ENCODE results near the gene XRCC4. TPM values are rescaled to one million over a fixed set of nuclear protein-coding genes. Genes with fewer than 3 reads are reported as not detected.
"Not testable (repeated sequence)": the region's sequence is repeated elsewhere in the genome, so short reads cannot be mapped to it uniquely, and the experiment has no call there.

The XRCC4 gene
- polyA plus RNA-seq, 1 donor (not counting 4 experiments of a cell fraction or from before 2014, with no cell fraction given): 10.9 TPM

GRCh38 chr5:83066548-83067110 is 10.7 kb upstream of the XRCC4 start:
- Histone ChIP-seq H2AFZ (ENCODE audit: control insufficient read depth, low read length) (no peak overlapping the region), H3K9me3 (ENCODE audit: control insufficient read depth, low read depth, low read length) (no peaks in the 10 kb centered on the region), H3K9ac (ENCODE audit: control insufficient read depth, extremely low read depth, insufficient read depth, low read length) (no peak overlapping the region), H3K79me2 (ENCODE audit: control insufficient read depth, insufficient read depth, low read length) (peaks cover 74% of the 10 kb centered on the region), H3K36me3 (ENCODE audit: control insufficient read depth in 2 of 2, extremely low read depth in 1 of 2, insufficient read depth in 2 of 2, low read length in 2 of 2) (no peaks in the 10 kb centered on the region), H3K4me2 (ENCODE audit: control insufficient read depth, extremely low read depth, insufficient read depth, low read depth, low read length) (no peak overlapping the region), H3K4me3 (ENCODE audit: control insufficient read depth in 2 of 3, extremely low read depth in 1 of 3, insufficient read depth in 2 of 3, low read depth in 1 of 3, low read length in 3 of 3) (no peak overlapping the region), H3K4me1 (ENCODE audit: control insufficient read depth, extremely low read depth, insufficient read depth, low read length) (no peaks in the 10 kb centered on the region), H3K27ac (ENCODE audit: control insufficient read depth, insufficient read depth, low read length) (no peak overlapping the region), H3K9me1 (ENCODE audit: control insufficient read depth, extremely low read depth, insufficient read depth, low read length) (no peaks in the 10 kb centered on the region), H4K20me1 (ENCODE audit: control insufficient read depth, extremely low read depth, insufficient read depth, low read length) (peaks cover 3% of the 10 kb centered on the region), H3K27me3 (ENCODE audit: control insufficient read depth, extremely low read depth, insufficient read depth, low read length) (no peaks in the 10 kb centered on the region)
- dilution Hi-C loops (cut with MboI; ENCODE audit: extremely low pct_ligation_motif_present, low sequenced_read_pairs): no loop called here
- FAIRE-seq (no peak), DNase-seq (ENCODE audit: low read depth, low spot score) (no peak)
- no peak for TF ChIP-seq EZH2 (IDR thresholded peaks at IDR 0.05; ENCODE audit: low read length)
- TF ChIP-seq, protein P1, sequence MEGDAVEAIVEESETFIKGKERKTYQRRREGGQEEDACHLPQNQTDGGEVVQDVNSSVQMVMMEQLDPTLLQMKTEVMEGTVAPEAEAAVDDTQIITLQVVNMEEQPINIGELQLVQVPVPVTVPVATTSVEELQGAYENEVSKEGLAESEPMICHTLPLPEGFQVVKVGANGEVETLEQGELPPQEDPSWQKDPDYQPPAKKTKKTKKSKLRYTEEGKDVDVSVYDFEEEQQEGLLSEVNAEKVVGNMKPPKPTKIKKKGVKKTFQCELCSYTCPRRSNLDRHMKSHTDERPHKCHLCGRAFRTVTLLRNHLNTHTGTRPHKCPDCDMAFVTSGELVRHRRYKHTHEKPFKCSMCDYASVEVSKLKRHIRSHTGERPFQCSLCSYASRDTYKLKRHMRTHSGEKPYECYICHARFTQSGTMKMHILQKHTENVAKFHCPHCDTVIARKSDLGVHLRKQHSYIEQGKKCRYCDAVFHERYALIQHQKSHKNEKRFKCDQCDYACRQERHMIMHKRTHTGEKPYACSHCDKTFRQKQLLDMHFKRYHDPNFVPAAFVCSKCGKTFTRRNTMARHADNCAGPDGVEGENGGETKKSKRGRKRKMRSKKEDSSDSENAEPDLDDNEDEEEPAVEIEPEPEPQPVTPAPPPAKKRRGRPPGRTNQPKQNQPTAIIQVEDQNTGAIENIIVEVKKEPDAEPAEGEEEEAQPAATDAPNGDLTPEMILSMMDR (optimal IDR thresholded peaks at IDR 0.05 in 1 of 3, IDR thresholded peaks at IDR 0.05 in 1 of 3, conservative IDR thresholded peaks at IDR 0.05 in 1 of 3; ENCODE audit: extremely low read depth in 1 of 3, insufficient read depth in 2 of 3, low read length in 3 of 3): no peak

GRCh38 chr5:83067377-83067776 is 10.0 kb upstream of the XRCC4 start:
- H3K4me2 ChIP-seq (ENCODE audit: control insufficient read depth, extremely low read depth, insufficient read depth, low read depth, low read length); H3K27ac ChIP-seq (ENCODE audit: control insufficient read depth, insufficient read depth, low read length); dilution Hi-C loops (cut with MboI; ENCODE audit: extremely low pct_ligation_motif_present, low sequenced_read_pairs); H3K4me1 ChIP-seq (ENCODE audit: control insufficient read depth, extremely low read depth, insufficient read depth, low read length); H3K27me3 ChIP-seq (ENCODE audit: control insufficient read depth, extremely low read depth, insufficient read depth, low read length); DNase-seq (ENCODE audit: low read depth, low spot score); H3K9me3 ChIP-seq (ENCODE audit: control insufficient read depth, low read depth, low read length); H3K4me3 ChIP-seq (ENCODE audit: control insufficient read depth in 2 of 3, extremely low read depth in 1 of 3, insufficient read depth in 2 of 3, low read depth in 1 of 3, low read length in 3 of 3); H4K20me1 ChIP-seq (ENCODE audit: control insufficient read depth, extremely low read depth, insufficient read depth, low read length); H3K9ac ChIP-seq (ENCODE audit: control insufficient read depth, extremely low read depth, insufficient read depth, low read length); H3K36me3 ChIP-seq (ENCODE audit: control insufficient read depth in 2 of 2, extremely low read depth in 1 of 2, insufficient read depth in 2 of 2, low read length in 2 of 2); H3K9me1 ChIP-seq (ENCODE audit: control insufficient read depth, extremely low read depth, insufficient read depth, low read length); FAIRE-seq; H2AFZ ChIP-seq (ENCODE audit: control insufficient read depth, low read length): not testable (repeated sequence)
- peaks cover 82% of the 10 kb centered on the region for H3K79me2 ChIP-seq (ENCODE audit: control insufficient read depth, insufficient read depth, low read length)

Data from keratinocyte (primary cell).